ENCODE results near the gene SIT1.
"Not testable (repeated sequence)": the region's sequence is repeated elsewhere in the genome, so short reads cannot be mapped to it uniquely, and the experiment has no call there.

Gene SIT1

GRCh38 chr9:35659340-35659739, 8.6 kb upstream of the SIT1 start:
- no peak for DNase-seq (ENCODE audit: low spot score)

GRCh38 chr9:35658968-35659220, 8.2 kb upstream of the SIT1 start:
- DNase-seq (ENCODE audit: low spot score): no peak

GRCh38 chr9:35658137-35658967, 7.6 kb upstream of the SIT1 start, which contains the start of gene CCDC107:
CCDC107 (plus strand) TSS chr9:35658292; CDS start chr9:35658380, 88 bp downstream.
- peak; percentile 91 for DNase-seq (ENCODE audit: low spot score)

GRCh38 chr9:35657546-35658136, 6.9 kb upstream of the SIT1 start, which contains the start of gene RMRP:
RMRP (minus strand) TSS chr9:35658019.
- DNase-seq (ENCODE audit: low spot score): peak; percentile 99

- no peak for DNase-seq (ENCODE audit: low spot score)
These were observed 6.3 kb upstream of the SIT1 start for GRCh38 chr9:35656831-35657545.

GRCh38 chr9:35656348-35656747, 5.6 kb upstream of the SIT1 start:
- no peak for DNase-seq (ENCODE audit: low spot score)

GRCh38 chr9:35653611-35654010, 2.9 kb upstream of the SIT1 start:
- DNase-seq (ENCODE audit: low spot score): no peak

GRCh38 chr9:35652829-35653209, 2.1 kb upstream of the SIT1 start:
- no peak for DNase-seq (ENCODE audit: low spot score)

- DNase-seq (ENCODE audit: low spot score): no peak
These were observed 1.5 kb upstream of the SIT1 start for GRCh38 chr9:35651956-35652828.

- DNase-seq (ENCODE audit: low spot score): no peak
These were observed 1.0 kb downstream of the SIT1 start for GRCh38 chr9:35649431-35650340.

- peak; percentile 88 for DNase-seq (ENCODE audit: low spot score)
These were observed 4.0 kb downstream of the SIT1 start for GRCh38 chr9:35646533-35647265.

- DNase-seq (ENCODE audit: low spot score): no peak
These were observed 4.6 kb downstream of the SIT1 start for GRCh38 chr9:35646153-35646532.

- not testable (repeated sequence) for DNase-seq (ENCODE audit: low spot score)
These were observed 5.0 kb downstream of the SIT1 start for GRCh38 chr9:35645736-35646135.

- DNase-seq (ENCODE audit: low spot score): no peak
These were observed 7.7 kb downstream of the SIT1 start for GRCh38 chr9:35643046-35643445.

- not testable (repeated sequence) for DNase-seq (ENCODE audit: low spot score)
These were observed 9.3 kb downstream of the SIT1 start for GRCh38 chr9:35641478-35641877.

GRCh38 chr9:35640431-35640830, 10.3 kb downstream of the SIT1 start:
- DNase-seq (ENCODE audit: low spot score): not testable (repeated sequence)

GRCh38 chr9:35639631-35640030, 11.1 kb downstream of the SIT1 start:
- DNase-seq (ENCODE audit: low spot score): no peak

- not testable (repeated sequence) for DNase-seq (ENCODE audit: low spot score)
These were observed 11.5 kb downstream of the SIT1 start for GRCh38 chr9:35639225-35639624.

GRCh38 chr9:35638751-35639150, 12.0 kb downstream of the SIT1 start:
- not testable (repeated sequence) for DNase-seq (ENCODE audit: low spot score)

- not testable (repeated sequence) for DNase-seq (ENCODE audit: low spot score)
These were observed 13.2 kb downstream of the SIT1 start for GRCh38 chr9:35637427-35637955.
